ENCODE data around the gene DYNLT1. TPM values are rescaled to one million over a fixed set of nuclear protein-coding genes. Genes with fewer than 3 reads are reported as not detected.
"Not testable (repeated sequence)": the region's sequence is repeated elsewhere in the genome, so short reads cannot be mapped to it uniquely, and the experiment has no call there.

DYNLT1 gene
- total RNA-seq, 1 experiment from 2014 or later, result 96.6 TPM

- BruUV-seq (replicated peaks), result no TSS peak
- no peaks in the 10 kb centered on the region for H3K4me1 Mint-ChIP-seq (ENCODE audit: low read depth, unreplicated experiment)
- H3K4me3 ChIP-seq (ENCODE audit: low read depth, low read length), result no peak overlapping the region
- POLR2A ChIA-PET, result no interaction called here
- CTCF ChIA-PET, result interaction anchor here (0.6 kb wide), 1 partner anchor 425 kb away, joined by 3 read pairs; no protein-coding TSS in a partner anchor
- no peaks in the 10 kb centered on the region for H3K36me3 Mint-ChIP-seq (ENCODE audit: insufficient read depth, unreplicated experiment)
- H3K27me3 Mint-ChIP-seq (ENCODE audit: insufficient read depth, unreplicated experiment), result no peaks in the 10 kb centered on the region
- H3K9me3 Mint-ChIP-seq (ENCODE audit: unreplicated experiment), result no peaks in the 10 kb centered on the region
- DNase-seq, result no peak
- H3K27ac Mint-ChIP-seq (ENCODE audit: unreplicated experiment), result no peak overlapping the region
- no peak overlapping the region for H3K4me3 Mint-ChIP-seq (ENCODE audit: unreplicated experiment)
- H3K9me3 ChIP-seq, result no peaks in the 10 kb centered on the region
- intact Hi-C loops (cut with micrococcal nuclease; ENCODE audit: unreplicated experiment), result no loop called here
- no peaks in the 10 kb centered on the region for H3K27me3 ChIP-seq (replicated peaks; ENCODE audit: control insufficient read depth, insufficient read depth, low read length)
- no peaks in the 10 kb centered on the region for H3K36me3 ChIP-seq (ENCODE audit: control insufficient read depth, insufficient read depth, low read length)
- no peak for TF ChIP-seq CTCF (IDR thresholded peaks at IDR 0.05; ENCODE audit: insufficient read depth in 1 of 2, low read depth in 1 of 2, low read length in 1 of 2, severe bottlenecking in 1 of 2, unreplicated experiment in 1 of 2)
- no peaks in the 10 kb centered on the region for H3K4me1 ChIP-seq
Observed at GRCh38 chr6:158677906-158678578, 33.5 kb upstream of the DYNLT1 start.

GRCh38 chr6:158677094-158677493 is 32.6 kb upstream of the DYNLT1 start:
- H3K27me3 ChIP-seq (replicated peaks; ENCODE audit: control insufficient read depth, insufficient read depth, low read length); H3K36me3 Mint-ChIP-seq (ENCODE audit: insufficient read depth, unreplicated experiment); DNase-seq; intact Hi-C loops (cut with micrococcal nuclease; ENCODE audit: unreplicated experiment); BruUV-seq (replicated peaks); H3K9me3 Mint-ChIP-seq (ENCODE audit: unreplicated experiment); H3K36me3 ChIP-seq (ENCODE audit: control insufficient read depth, insufficient read depth, low read length); H3K9me3 ChIP-seq; H3K4me3 ChIP-seq (ENCODE audit: low read depth, low read length); H3K4me1 ChIP-seq; H3K4me3 Mint-ChIP-seq (ENCODE audit: unreplicated experiment); H3K4me1 Mint-ChIP-seq (ENCODE audit: low read depth, unreplicated experiment); H3K27ac Mint-ChIP-seq (ENCODE audit: unreplicated experiment); H3K27me3 Mint-ChIP-seq (ENCODE audit: insufficient read depth, unreplicated experiment); POLR2A ChIA-PET: not testable (repeated sequence)
- CTCF ChIA-PET, result interaction anchor here (0.6 kb wide), 1 partner anchor 424 kb away, joined by 3 read pairs; no protein-coding TSS in a partner anchor

- Histone ChIP-seq H3K4me1 (no peaks in the 10 kb centered on the region), H3K4me3 (ENCODE audit: low read depth, low read length) (no peak overlapping the region), H3K9me3 (no peaks in the 10 kb centered on the region), H3K36me3 (ENCODE audit: control insufficient read depth, insufficient read depth, low read length) (no peaks in the 10 kb centered on the region), H3K27me3 (replicated peaks; ENCODE audit: control insufficient read depth, insufficient read depth, low read length) (no peaks in the 10 kb centered on the region)
- POLR2A ChIA-PET, result no interaction called here
- intact Hi-C loops (cut with micrococcal nuclease; ENCODE audit: unreplicated experiment), result no loop called here
- Mint-ChIP-seq H3K36me3 (ENCODE audit: insufficient read depth, unreplicated experiment) (no peaks in the 10 kb centered on the region), H3K27ac (ENCODE audit: unreplicated experiment) (no peak overlapping the region), H3K9me3 (ENCODE audit: unreplicated experiment) (no peaks in the 10 kb centered on the region), H3K4me1 (ENCODE audit: low read depth, unreplicated experiment) (no peaks in the 10 kb centered on the region), H3K27me3 (ENCODE audit: insufficient read depth, unreplicated experiment) (no peaks in the 10 kb centered on the region), H3K4me3 (ENCODE audit: unreplicated experiment) (no peak overlapping the region)
- TF ChIP-seq CTCF (IDR thresholded peaks at IDR 0.05; ENCODE audit: insufficient read depth in 1 of 2, low read depth in 1 of 2, low read length in 1 of 2, severe bottlenecking in 1 of 2, unreplicated experiment in 1 of 2), result no peak
- DNase-seq, result no peak
- BruUV-seq (replicated peaks), result no TSS peak
- CTCF ChIA-PET, result no interaction called here
Observed at GRCh38 chr6:158674342-158675131, 30.0 kb upstream of the DYNLT1 start.
